Measurements from ENCODE around the gene B4GALNT2.

DNA sequence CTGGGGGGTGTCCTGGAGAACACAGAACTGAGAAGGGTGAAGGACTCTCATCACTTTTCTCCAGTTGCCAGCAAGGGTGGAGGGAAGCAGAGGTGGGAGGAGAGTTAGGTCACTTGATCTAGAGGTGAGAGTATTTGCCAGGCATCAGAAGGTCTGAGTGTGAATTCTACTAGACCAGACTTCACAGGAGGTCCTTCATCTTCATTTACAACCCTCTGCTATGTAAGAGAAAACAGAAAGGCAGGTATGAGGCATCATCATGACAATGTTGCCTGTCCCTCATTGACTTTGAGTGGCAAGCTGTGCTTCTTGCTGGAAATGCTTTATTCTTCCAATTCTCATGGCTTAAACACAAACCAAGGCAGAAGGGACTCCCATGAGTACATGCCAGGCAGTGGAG lies 45.9 kb upstream of the B4GALNT2 start:
- no peak for TF ChIP-seq GATA2 (IDR thresholded peaks at IDR 0.05; ENCODE audit: low read depth, low read length)
- no peak for TF ChIP-seq GATA3 (IDR thresholded peaks at IDR 0.05; ENCODE audit: low read depth, low read length)
